AG04450 (cell line): ENCODE measurements around the gene SEMA3B. TPM values are rescaled to one million over a fixed set of nuclear protein-coding genes. Genes with fewer than 3 reads are reported as not detected.

Experiments used
- CTCF ChIA-PET: fragments of 300-600, 350-600 bp; formaldehyde crosslinking; extraction: SDS; loops from one replicate; lab custom pipeline; 2022; ENCODE audit warnings: antibody characterized with exemption, inconsistent platforms; lab: Charles Lee
- POLR2A ChIA-PET: fragments of 350-600 bp; formaldehyde crosslinking; extraction: SDS; loops from one replicate; lab custom pipeline; 2021; ENCODE audit warnings: antibody characterized with exemption, inconsistent platforms; lab: Yijun Ruan, JAX
- DNase-seq: peaks from one replicate; pipeline ENCODE4 v3.0.0-alpha.2; 2011; ENCODE audit warnings: low read depth, low spot score
- H3K27ac ChIP-seq: one replicate; pipeline ENCODE4 v1.5.1; 2012; ENCODE audit warnings: low read depth, low read length, control low read depth
- H3K27me3 ChIP-seq: one replicate; pipeline ENCODE4 v1.6.0; 2012; ENCODE audit warnings: low read length; ENCODE audit not compliant: control insufficient read depth, insufficient read depth
- H3K4me3 ChIP-seq: 2 replicates; pipeline ENCODE4 v1.5.1; 2011; ENCODE audit warnings: mild to moderate bottlenecking, low read depth, low read length, control low read depth
- H3K9me3 ChIP-seq: 2 replicates; pipeline ENCODE4 v1.5.1; 2012; ENCODE audit warnings: low read length; ENCODE audit not compliant: control insufficient read depth, insufficient read depth
- CTCF ChIP-seq: IDR thresholded peaks from 2 replicates; pipeline ENCODE4 v1.5.1; 2011; ENCODE audit warnings: low read depth, low read length, control low read depth, inconsistent platforms
- polyA plus RNA-seq: library from polyadenylated mRNA; depleted of rRNA; stranded (reverse); fragments of >200 nt; gene quantifications from 2 replicates; pipeline ENCODE4 v1.2.3, GENCODE V29; 2011

Gene SEMA3B
- polyA plus RNA-seq, 1 experiment = 22.0 TPM

GRCh38 chr3:50221411-50222168 lies 47.4 kb upstream of the SEMA3B start:
- Histone ChIP-seq H3K4me3 (no peak overlapping the region), H3K9me3 (no peaks in the 10 kb centered on the region), H3K27me3 (peaks cover 14% of the 10 kb centered on the region), H3K27ac (no peak overlapping the region)
- TF ChIP-seq CTCF = no peak
- no peak for DNase-seq
- CTCF ChIA-PET = interaction anchor here (0.9 to 15.6 kb wide), 3 partner anchors 25 to 101 kb away, joined by 3 to 324 read pairs (median 3); partner anchors contain the start of gene GNAT1
- POLR2A ChIA-PET = interaction anchor here (0.6 kb wide), 2 partner anchors 80 to 104 kb away, joined by 4 read pairs; no protein-coding TSS in a partner anchor

- Histone ChIP-seq H3K9me3 (no peaks in the 10 kb centered on the region; the same call in 1 of the 2 replicates), H3K27me3 (peaks cover 12% of the 10 kb centered on the region), H3K4me3 (no peak overlapping the region), H3K27ac (no peak overlapping the region)
- ChIA-PET CTCF (interaction anchor here (0.9 to 15.6 kb wide), 2 partner anchors 30 to 101 kb away, joined by 3 to 324 read pairs; partner anchors contain the start of gene GNAT1), POLR2A (interaction anchor here (0.6 kb wide), 1 partner anchor 79 kb away, joined by 4 read pairs; no protein-coding TSS in a partner anchor)
- no peak for TF ChIP-seq CTCF
- no peak for DNase-seq
Observed at GRCh38 chr3:50222169-50222528, 46.8 kb upstream of the SEMA3B start.

GRCh38 chr3:50224639-50225038 lies 44.3 kb upstream of the SEMA3B start:
- Histone ChIP-seq H3K27ac (no peak overlapping the region), H3K27me3 (peaks cover 10% of the 10 kb centered on the region), H3K9me3 (no peaks in the 10 kb centered on the region; the same call in 1 of the 2 replicates), H3K4me3 (no peak overlapping the region)
- ChIA-PET CTCF (interaction anchor here (1.0 to 15.6 kb wide), 5 partner anchors 12 to 35 kb away, joined by 4 to 324 read pairs (median 9); partner anchors contain the start of gene GNAT1), POLR2A (no interaction called here)
- no peak for TF ChIP-seq CTCF
- no peak for DNase-seq

GRCh38 chr3:50226888-50227389 lies 42.0 kb upstream of the SEMA3B start:
- Histone ChIP-seq H3K9me3 (no peaks in the 10 kb centered on the region; the same call in 1 of the 2 replicates), H3K27me3 (peaks cover 10% of the 10 kb centered on the region), H3K4me3 (peak overlapping the region; percentile 60), H3K27ac (no peak overlapping the region)
- POLR2A ChIA-PET = interaction anchor here (0.6 to 1.7 kb wide), 9 partner anchors 9 to 123 kb away, joined by 3 to 8 read pairs (median 4); partner anchors contain the start of gene GNAI2
- DNase-seq = no peak
- CTCF ChIA-PET = interaction anchor here (0.5 to 15.6 kb wide), 31 partner anchors 8 to 1908 kb away, joined by 3 to 324 read pairs (median 6); partner anchors contain the start of genes GNAI2, GNAT1 and SLC38A3
- no peak for TF ChIP-seq CTCF
